Measurements from ENCODE around the gene TADA1.

Gene TADA1

GRCh38 chr1:166875734-166876539 is at the start of gene TADA1:
TSS of gene TADA1 (minus strand) at chr1:166876264. CDS start at chr1:166876233, 31 bp downstream.
- DNase-seq = peak; percentile 100

- no peak for DNase-seq
Observed at GRCh38 chr1:166924823-166925541, 48.9 kb upstream of the TADA1 start.

GRCh38 chr1:166920561-166921475 is 44.8 kb upstream of the TADA1 start:
- DNase-seq = no peak

GRCh38 chr1:166918956-166919316 is 42.9 kb upstream of the TADA1 start:
- no peak for DNase-seq

GRCh38 chr1:166918088-166918955 is 42.3 kb upstream of the TADA1 start:
- DNase-seq = no peak

- DNase-seq = no peak
Observed at GRCh38 chr1:166915941-166916340, 39.9 kb upstream of the TADA1 start.

GRCh38 chr1:166915042-166915441 is 39.0 kb upstream of the TADA1 start:
- no peak for DNase-seq

GRCh38 chr1:166914111-166914510 is 38.0 kb upstream of the TADA1 start:
- no peak for DNase-seq

GRCh38 chr1:166911624-166912023 is 35.6 kb upstream of the TADA1 start:
- no peak for DNase-seq

GRCh38 chr1:166910396-166910994 is 34.4 kb upstream of the TADA1 start:
- DNase-seq = peak; percentile 89

GRCh38 chr1:166908942-166909341 is 32.9 kb upstream of the TADA1 start:
- no peak for DNase-seq

GRCh38 chr1:166907763-166908162 is 31.7 kb upstream of the TADA1 start:
- DNase-seq = no peak

- no peak for DNase-seq
Observed at GRCh38 chr1:166907051-166907450, 31.0 kb upstream of the TADA1 start.

GRCh38 chr1:166906647-166907046 is 30.6 kb upstream of the TADA1 start:
- no peak for DNase-seq

GRCh38 chr1:166905900-166906299 is 29.8 kb upstream of the TADA1 start:
- no peak for DNase-seq

GRCh38 chr1:166905136-166905535 is 29.1 kb upstream of the TADA1 start:
- DNase-seq = no peak

- peak; percentile 11 for DNase-seq
Observed at GRCh38 chr1:166903232-166903631, 27.2 kb upstream of the TADA1 start.

GRCh38 chr1:166902279-166902678 is 26.2 kb upstream of the TADA1 start:
- no peak for DNase-seq

- no peak for DNase-seq
Observed at GRCh38 chr1:166900987-166901386, 24.9 kb upstream of the TADA1 start.

- no peak for DNase-seq
Observed at GRCh38 chr1:166899769-166900168, 23.7 kb upstream of the TADA1 start.

- no peak for DNase-seq
Observed at GRCh38 chr1:166895766-166896165, 19.7 kb upstream of the TADA1 start.

- DNase-seq = no peak
Observed at GRCh38 chr1:166889776-166890175, 13.7 kb upstream of the TADA1 start.

All from NCI-H526 treated with DMSO at 0.1 percent for 48 hours (cell line).